Pons (tissue), 1 donor: ENCODE measurements around the gene DACH1.

Experiments used
- DNase-seq: peaks from one replicate; pipeline ENCODE4 v3.0.0-alpha.2; 2016; ENCODE audit warnings: low spot score

The DACH1 gene

DNA sequence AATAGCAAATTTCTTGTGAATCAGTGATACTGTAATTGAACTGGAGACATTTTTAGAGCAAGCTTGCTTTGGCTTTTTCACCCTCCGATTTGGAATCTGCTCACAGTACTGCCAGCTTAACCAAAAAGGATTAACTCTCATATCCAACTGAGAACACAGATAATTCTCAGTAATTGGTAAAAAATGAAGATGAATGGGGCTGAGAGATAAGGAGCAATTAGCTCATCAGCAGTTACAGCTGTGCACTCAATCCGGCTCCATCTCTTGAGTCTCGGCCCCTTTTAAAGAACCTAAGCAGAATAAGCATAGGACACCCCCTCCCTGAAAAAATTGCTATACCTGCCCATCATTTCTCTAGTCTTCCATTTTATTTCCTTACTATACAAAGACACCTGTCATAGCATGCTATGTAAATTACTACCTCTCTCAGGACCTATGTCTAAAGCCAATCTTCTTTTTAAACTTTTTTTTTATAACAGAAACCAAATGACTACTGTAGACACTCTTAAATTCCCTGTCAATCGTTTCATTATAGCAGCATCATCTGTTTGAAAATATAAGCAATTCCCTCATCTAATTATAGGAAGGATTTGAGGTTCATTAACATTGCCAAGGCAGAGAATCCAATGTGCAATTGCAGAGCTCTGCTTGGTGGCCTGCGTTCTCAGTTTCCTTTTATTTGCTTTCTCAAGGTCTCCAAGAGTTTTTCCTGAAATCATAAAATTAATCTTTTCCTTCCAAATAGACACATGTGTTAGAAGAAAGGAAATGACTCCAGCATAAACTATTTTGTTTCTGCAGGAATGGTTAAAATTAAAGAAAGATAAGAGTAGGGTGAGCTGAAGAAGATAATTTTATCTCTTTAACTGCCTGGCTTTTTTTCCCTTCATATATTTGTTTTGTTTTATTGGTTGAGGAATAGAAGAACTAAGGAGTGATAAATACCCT lies 242.1 kb downstream of the DACH1 start:
- no peak for DNase-seq

DNA sequence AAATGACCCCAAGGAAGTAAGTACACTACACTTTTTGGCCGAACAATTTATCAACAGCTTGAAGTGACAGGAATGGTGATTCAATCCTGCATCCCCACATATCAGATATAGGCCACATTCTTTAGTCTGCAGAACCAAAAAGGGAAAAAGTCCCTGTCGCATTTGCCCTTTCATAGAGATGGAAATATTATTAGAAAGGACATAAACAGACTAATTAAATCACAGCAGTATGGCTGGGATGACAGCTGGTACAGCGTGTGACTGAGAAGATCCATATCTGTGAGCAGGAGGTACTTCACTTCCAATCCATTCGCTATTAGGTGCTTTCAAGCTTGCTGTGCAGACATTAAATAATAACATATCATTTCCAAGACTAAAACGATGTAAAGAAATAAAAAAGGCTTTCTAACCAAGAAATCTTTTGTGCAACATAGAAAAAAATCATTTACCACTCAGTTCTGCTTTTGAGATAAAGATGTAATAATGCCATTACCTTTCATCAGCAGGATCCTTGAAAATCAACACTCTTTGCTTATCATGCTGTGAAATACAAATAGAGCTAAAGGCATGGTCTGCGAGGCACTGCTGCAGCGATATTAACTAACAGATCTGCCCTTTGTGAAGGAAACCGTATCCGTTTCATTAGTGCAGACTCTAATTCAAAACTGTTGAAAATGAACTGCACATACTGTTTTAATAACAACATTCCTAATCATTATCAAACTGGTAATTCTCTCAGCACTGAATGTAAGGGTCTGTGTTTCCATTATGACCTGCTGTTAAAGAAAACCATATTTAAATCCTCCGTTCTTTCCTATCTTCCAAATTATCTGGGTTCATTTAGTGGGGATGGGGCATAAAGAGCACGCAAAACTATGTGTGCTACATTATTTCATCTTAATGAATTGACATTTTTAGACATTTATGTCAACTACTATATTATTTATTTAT lies 245.6 kb downstream of the DACH1 start:
- peak; percentile 14 for DNase-seq

DNA sequence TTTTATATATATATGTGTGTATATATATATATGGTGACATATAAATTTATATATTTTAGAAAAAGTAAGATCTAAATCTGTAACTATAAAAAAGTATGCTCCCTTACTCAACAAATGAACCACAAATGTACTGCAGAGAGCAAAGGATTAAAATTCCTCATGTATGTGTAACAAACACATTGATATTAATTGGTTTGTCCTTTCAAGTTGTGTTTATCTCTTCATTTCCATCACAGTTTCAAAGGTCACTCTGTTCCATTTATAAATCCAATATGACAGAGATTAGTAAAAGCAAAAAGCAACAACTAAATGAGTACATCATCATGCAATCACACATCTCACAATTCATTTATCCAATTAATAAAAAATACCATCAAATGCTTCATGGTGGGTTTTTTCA lies 247.9 kb downstream of the DACH1 start:
- no peak for DNase-seq

DNA sequence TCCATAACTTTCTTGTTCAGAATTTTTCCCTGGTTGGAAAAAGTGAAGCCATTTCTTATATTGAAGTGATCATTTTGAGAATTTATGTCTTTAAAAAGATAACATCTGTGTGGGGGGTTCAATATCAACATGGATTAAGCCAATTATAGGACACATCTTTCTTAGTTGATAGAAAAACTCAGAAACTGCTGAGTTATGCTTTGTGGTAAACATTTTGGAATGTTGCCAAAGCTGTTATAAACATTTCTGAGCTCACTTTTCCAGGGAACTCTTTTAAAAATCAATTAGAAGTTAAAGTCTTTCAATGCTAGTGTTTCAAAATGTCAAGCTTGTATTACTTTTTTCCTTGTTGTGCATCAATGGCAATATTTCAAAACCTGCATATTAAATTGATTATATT lies 248.8 kb downstream of the DACH1 start:
- DNase-seq: no peak

DNA sequence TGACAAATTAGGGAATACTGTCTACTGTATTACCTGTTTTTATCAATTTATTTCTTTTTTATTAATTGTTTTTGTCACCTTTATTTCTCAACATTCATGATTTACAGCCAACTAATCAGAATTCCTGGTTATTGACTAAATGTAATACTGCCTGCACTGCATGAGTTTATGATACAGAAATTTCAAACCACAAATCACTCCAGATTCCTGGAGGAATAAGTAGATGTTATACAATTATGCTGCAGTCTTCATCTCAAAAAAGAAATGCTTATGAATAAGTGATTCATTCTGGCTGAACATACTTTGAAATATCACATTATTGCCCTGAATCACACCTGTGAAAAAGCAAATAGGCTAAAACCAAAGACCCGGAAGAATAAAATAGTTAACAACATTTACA lies 249.7 kb downstream of the DACH1 start:
- DNase-seq: no peak

DNA sequence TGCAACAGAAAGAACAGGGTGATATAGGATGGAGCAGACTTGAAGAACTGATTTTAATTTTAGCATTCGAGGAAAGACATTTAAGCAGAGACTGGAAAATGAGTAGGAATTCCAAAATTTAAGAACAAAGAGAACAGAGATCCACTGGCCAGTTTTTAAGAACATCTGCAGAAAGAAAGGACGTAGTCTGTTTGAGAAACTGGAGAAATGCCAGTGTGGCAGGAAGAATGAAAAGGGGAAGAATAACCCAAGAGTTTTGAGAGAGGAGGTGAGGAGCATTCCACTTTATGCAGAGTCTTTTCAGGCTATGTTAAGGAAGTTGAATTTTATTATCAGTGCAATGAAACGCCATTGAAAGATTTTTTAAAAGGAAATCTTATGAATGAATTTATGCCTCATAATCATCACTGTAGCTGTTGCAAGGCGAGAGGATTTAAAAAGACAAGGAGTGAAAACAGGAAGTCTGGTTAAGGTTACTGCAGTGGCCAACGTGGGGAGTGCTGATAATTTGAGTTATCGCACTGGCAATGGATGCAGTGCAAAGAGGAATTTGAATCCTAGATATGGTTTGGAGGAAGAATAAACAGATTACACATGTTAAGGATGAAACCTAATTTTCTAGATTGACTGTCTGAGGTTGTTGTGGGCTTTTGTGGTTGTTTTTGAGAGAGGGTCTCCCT lies 253.8 kb downstream of the DACH1 start:
- DNase-seq: no peak

DNA sequence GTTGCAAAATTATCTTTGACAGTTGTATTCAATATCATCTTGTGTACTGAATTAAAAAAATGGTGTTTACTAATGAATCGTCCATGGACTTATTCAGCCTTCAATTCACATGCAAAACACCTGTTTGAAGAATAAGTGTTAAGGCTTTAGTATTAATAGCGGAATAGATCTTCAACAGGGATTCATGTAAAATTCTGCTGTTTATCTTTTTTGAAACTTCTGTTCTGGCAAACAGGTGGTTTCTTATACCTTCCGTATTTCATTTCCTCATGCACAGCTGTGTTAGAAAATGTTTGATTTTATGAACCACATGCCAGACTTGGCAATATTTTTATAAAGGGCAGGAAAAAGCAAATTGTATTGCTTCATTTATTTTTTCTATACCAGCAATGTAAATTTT lies 255.7 kb downstream of the DACH1 start:
- no peak for DNase-seq

DNA sequence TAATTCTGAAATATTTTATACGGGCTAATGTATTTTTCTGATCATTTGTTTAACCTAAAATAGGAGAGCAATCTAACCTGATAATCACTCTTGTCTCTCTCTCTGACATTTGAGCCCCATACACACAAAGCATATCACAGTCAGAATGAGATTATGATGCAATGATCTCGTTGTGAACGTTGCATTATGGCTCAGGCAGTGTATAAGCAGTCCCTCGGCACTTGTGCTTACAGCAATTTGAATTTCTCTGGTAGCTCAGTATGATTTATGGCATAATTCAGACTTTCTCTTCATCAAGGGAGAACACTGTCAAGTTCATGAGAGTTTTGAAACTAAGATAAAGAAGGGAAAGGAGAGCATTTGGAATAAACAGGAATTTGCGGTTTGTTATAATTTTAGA lies 256.1 kb downstream of the DACH1 start:
- no peak for DNase-seq

DNA sequence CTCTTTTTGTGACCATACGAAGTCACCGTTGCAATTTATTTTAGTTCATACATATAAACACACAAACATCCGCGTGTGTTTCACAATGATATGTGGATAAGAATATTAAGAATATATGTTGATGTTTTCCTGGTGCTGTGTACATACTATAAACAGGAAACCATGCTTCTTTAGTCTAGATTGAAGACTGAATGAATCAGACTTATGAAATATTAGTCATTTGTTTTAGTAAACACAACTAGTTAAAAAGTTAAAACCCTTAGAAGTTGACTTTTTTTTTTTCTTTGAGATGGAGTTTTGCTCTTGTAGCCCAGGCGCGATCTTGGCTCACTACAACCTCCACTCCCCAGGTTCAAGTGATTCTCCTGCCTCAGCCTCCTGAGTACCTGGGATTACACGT lies 257.7 kb downstream of the DACH1 start:
- DNase-seq: no peak

DNA sequence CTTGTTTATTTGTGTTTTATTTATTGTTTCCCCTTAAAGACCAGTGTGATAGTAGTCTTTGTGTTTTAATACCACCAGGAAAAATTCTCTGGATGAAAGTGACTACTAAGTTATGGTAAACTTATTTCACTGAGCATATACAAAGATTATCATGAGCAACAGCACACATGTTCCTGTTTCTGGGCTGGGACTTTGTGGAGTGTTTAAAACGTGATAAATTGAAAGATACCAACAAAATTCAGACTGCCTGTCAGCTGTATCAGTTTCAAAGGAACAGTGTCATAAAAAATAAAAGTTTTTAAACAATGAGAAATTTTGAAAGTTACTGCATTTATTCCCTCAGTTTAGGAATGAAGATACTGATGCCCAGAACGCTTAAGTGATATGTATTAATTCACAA lies 259.4 kb downstream of the DACH1 start:
- DNase-seq: no peak

DNA sequence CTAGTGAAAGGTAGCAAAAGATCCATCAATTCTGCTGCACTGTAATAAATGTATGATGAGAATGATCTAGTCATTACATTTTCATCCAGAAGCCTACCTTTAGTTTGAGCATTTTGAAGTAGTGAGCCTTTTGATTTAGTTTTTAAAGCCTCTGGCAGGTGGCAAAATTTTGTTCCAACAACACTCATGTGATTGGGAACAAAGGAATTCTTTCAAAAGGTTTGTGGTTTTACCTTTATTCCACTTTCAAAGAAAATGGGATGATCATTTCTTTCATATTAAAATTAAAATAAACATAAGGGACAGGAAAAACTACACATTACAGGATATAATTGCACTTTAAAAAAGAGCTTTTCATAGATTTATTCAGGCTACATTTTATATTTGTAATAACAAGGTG lies 260.2 kb downstream of the DACH1 start:
- no peak for DNase-seq

DNA sequence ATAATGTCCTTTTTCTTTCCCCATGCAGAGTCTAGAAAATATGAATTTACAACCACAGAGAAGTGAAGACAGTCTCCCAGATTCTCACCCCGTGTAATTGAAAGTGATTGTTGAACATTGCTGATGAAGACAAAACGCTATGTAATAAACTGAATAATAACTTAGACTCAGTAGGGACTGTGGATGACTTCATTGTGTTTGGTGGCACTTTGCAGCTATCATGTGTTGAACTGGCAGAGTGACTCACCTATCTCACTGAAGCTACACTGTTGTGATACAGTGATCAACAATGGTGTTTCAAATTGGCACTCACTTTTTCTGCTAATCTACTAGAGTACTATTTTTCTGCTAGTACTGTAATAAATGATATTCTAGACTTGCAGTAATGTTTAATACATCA lies 261.3 kb downstream of the DACH1 start:
- no peak for DNase-seq

DNA sequence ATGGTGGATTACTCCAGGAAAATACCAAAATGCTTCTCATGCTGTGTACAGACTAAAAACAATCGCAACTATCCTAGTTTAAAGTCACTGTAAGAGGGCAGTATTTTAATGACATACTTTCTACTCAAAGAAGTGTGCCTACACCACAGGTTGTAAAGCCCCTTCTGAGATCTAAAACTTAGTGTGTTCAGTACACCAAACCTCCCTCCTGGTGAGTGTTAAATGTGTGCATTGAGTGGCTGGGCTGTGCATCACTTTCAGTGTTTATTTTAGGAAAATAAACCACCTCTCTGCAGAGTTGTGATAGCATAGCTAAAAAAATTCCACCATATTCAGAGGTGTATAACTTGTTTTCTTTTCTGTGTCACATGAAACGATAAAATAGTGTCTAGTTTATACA lies 263.7 kb downstream of the DACH1 start:
- DNase-seq: no peak

DNA sequence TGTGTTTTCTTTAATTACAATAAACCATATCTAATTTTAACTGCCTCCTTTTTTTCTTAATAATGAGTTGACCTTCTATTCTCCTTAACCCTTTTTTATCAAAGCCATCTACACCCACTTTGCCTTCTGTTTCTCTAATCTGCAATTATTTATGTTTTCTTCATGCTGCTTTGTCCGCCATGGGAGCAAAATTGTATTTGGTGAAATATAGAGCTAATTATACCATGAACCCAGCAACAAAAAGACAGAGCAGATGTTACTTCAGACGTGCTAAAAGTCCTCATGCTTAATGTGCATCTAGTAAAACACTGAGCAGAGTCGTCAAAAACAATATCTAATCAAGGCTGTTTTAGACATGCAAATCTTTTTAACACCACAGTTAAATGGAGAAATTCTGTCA lies 264.7 kb downstream of the DACH1 start:
- DNase-seq: no peak

DNA sequence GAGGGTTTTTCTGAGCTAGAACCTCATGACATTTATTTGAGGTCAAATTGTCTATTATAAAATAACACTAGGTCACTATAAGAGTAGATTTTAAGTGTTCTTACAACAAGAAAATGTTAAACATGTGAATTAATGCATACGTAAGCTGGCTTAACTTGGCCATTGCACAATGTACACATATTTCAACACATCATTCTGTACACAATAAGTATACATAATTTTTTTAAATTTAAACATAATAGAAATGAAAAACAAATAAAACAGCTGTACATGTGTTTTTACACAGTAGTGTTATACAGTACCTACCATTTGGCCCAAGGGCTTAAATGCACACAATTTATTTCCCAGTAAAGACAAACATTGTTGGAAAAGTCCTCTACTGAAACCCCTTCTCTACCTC lies 269.9 kb downstream of the DACH1 start:
- no peak for DNase-seq

DNA sequence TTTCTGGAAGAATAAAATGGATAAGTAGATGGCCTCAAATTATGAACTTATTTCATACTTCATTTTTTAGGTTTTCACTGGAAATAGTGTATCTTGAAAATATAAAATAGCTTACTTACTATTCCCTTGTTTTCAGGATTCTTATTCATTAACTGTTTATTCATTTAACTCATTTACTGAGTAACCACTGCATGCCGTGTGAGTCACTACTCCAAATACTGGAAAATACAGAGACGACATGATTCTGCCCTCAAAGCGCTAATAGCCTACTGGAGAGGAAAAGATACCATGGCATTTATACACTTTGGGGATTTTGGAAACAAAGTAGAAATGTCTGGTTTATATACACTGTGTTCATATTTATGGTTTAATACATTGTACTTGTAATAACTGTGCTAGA lies 270.9 kb downstream of the DACH1 start:
- no peak for DNase-seq

DNA sequence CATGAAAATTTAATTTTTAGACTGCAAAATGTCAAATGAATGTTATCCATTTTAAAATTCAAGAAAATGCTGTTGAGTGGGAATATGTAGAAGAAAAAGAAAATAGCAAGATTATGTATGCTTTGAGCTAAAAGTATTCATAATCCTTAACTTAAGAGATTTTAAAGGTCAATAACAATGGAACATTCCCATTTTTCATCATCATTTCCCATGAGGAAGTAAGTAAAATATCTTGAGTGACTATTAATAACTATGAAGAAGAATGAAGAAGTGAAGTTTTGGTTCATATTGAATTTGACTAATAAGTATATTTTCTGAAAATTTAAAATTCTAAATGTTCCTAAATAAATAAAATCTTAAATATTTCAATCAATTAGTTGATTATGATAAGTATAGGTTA lies 273.4 kb downstream of the DACH1 start:
- no peak for DNase-seq

DNA sequence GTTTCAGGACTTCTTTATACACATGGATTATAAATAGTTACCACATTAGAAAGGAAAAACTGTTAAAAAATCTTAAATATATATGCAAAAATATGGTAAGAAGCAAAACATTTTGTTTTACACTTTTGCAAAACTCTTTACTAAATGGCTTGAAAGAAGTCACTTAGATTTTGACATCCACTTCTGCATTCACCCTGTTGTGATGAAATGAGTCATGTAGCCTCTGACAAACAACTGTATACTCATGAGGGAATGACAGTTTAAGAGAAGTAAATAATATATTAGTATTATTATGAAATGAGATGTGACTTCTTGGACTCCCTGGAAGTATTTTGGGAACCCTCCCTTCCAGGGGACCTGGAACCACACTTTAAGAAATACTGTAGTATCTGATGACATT lies 275.6 kb downstream of the DACH1 start:
- DNase-seq: no peak

DNA sequence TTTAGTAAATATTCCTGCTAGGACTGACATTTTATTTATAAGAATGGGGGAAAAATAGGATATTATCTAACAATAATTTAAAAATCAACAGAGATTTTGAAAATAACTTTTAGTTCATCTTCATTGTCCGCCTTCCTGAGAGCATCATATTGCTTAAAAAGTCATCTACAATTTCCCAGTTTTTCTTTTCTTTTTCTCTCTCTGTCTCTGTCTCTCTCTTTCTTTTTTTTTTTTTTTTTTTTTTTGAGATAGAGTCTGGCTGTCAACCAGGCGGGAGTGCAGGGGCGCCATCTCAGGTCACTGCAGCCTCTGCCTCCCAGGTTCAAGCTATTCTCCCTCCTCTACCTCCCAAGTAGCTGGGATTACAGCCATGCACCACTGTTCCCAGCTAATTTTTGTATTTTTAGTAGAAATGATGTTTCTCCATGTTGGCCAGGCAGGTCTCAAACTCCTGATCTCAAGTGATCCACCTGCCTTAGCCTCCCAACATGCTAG lies 276.3 kb downstream of the DACH1 start:
- no peak for DNase-seq

DNA sequence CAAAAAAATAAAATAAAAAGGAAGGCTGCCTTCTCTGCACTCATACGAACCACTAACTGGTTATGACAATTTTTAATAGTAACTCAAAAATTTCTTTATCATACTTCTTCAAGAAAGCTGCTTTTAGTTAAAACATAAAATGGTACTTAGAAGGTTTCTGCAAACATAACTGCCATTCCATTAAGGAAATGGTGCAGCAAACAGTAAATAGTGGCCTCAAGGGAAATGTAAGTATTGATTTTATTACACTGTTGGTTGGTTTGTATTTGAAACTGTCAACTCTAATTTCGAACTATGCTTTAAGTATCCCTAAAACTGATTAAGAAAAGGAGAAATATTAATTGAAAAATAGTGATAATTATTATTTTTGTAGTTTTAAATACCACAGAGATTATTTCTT lies 278.0 kb downstream of the DACH1 start:
- DNase-seq: no peak

DNA sequence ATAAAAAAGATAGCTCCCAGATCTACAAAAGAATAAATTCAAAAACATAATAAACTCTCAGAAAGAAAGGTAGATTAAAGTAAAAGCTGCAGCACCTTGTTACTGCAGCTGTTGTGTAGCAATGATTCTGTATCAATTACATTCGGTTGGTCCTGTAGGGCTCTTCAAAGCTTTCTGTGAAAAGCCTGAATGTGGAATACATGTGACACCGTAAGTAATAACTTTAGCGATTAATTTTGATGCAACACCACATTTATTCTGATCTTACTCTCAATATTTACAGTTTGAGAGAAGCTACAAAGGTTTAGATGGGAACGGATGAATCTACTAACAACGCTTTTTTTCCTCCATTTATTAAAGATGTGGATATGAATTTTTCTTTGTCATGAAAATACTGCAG lies 279.2 kb downstream of the DACH1 start:
- peak; percentile 6 for DNase-seq

DNA sequence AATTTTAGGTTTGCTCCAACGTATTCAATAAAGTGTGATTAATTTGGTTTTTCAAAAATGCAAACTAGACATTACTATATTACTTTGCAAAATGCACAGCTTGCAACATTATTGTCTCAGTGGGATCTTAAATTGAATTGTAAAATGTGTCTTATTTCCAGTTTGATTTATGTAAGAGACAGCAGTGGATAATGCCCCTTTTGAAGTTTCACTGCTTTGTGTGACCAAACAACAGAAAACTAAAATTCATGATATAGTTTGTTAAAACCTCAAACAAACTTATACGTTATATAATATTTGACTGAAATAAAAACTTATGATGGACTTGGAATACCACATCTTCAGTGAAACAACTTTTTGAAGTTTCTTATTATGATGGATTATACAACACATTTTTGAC lies 279.8 kb downstream of the DACH1 start:
- no peak for DNase-seq
